PC-9 (cell line): Measurements from ENCODE around the gene MCC. TPM values are rescaled to one million over a fixed set of nuclear protein-coding genes. Genes with fewer than 3 reads are reported as not detected.

Experiments used
- BruUV-seq: library from RNA; stranded (reverse); fragments of 400-500 nt; replicated peaks from 2 replicates; lab custom pipeline; 2021; lab: Mats Ljungman, UMichigan
- CTCF ChIA-PET: fragments of 300-600 bp; sonication (Branson Sonifier 250); formaldehyde crosslinking; loops from one replicate; lab custom pipeline; 2022; ENCODE audit warnings: antibody characterized with exemption; lab: Charles Lee
- POLR2A ChIA-PET: fragments of 300-600 bp; sonication (Branson Sonifier 250); formaldehyde crosslinking; loops from one replicate; lab custom pipeline; 2022; ENCODE audit warnings: antibody characterized with exemption; ENCODE audit not compliant: unreplicated experiment; lab: Charles Lee
- DNase-seq, 2 experiments: peaks; one replicate each; pipeline versions ENCODE4 v3.0.0 to v3.0.0-alpha.2; 2015 to 2022; ENCODE audit warnings: mixed read lengths in 1 of 2
- H2AFZ ChIP-seq: fragments of 200-600 bp; sonication (generic); 2 replicates; pipeline ENCODE4 v1.8.1; 2017; ENCODE audit warnings: antibody characterized with exemption
- H3F3A ChIP-seq: fragments of 200-600 bp; sonication (generic); 2 replicates; pipeline ENCODE4 v1.8.1; 2017; ENCODE audit warnings: antibody characterized with exemption, mild to moderate bottlenecking, low read depth; ENCODE audit not compliant: insufficient read depth
- H3K27ac ChIP-seq: fragments of 200-600 bp; sonication (generic); 2 replicates; pipeline ENCODE4 v1.6.1; 2016; ENCODE audit warnings: mixed run types
- H3K27me3 ChIP-seq: fragments of 200-600 bp; sonication (generic); 2 replicates; pipeline ENCODE4 v1.6.1; 2016; ENCODE audit warnings: low read depth, mixed run types; ENCODE audit not compliant: insufficient read depth
- H3K36me3 ChIP-seq: fragments of 200-600 bp; sonication (generic); 2 replicates; pipeline ENCODE4 v1.6.1; 2016; ENCODE audit warnings: low read depth, mixed run types
- H3K4me1 ChIP-seq: fragments of 200-600 bp; sonication (generic); replicated peaks from 2 replicates; pipeline ENCODE4 v1.6.1; 2016; ENCODE audit warnings: mixed run types; ENCODE audit not compliant: insufficient read depth
- H3K4me2 ChIP-seq: fragments of 200-600 bp; sonication (generic); 2 replicates; pipeline ENCODE4 v1.6.1; 2017; ENCODE audit warnings: mixed run types
- H3K4me3 ChIP-seq: fragments of 200-600 bp; sonication (generic); 2 replicates; pipeline ENCODE4 v1.6.1; 2016; ENCODE audit warnings: mixed run types
- H3K79me2 ChIP-seq: fragments of 200-600 bp; sonication (generic); 2 replicates; pipeline ENCODE4 v1.6.1; 2017; ENCODE audit warnings: low read depth, mixed run types
- H3K9me2 ChIP-seq: fragments of 200-600 bp; sonication (generic); 2 replicates; pipeline ENCODE4 v1.8.1; 2017; ENCODE audit warnings: mild to moderate bottlenecking; ENCODE audit not compliant: insufficient read depth
- H3K9me3 ChIP-seq: fragments of 200-600 bp; sonication (generic); 2 replicates; pipeline ENCODE4 v1.8.1; 2016; ENCODE audit warnings: low read depth; ENCODE audit not compliant: insufficient read depth
- H4K20me1 ChIP-seq: fragments of 200-600 bp; sonication (generic); 2 replicates; pipeline ENCODE4 v1.8.1; 2017; ENCODE audit not compliant: insufficient read depth
- CTCF ChIP-seq: fragments of 200-600 bp; sonication (generic); conservative IDR thresholded peaks from 2 replicates; pipeline ENCODE4 v1.6.1; 2017; ENCODE audit warnings: mixed run types, antibody characterized with exemption, mild to moderate bottlenecking, moderate library complexity
- EZH2 ChIP-seq: fragments of 200-600 bp; sonication (generic); IDR thresholded peaks from 2 replicates; pipeline ENCODE4 v1.8.0; 2017; ENCODE audit warnings: antibody characterized with exemption, low read depth
- intact Hi-C: fragments of 100-400 bp; cut with micrococcal nuclease; formaldehyde crosslinking; loops from one replicate; pipeline ENCODE4 v1.10.0; 2022; ENCODE audit not compliant: unreplicated experiment
- total RNA-seq: library from RNA; stranded (reverse); gene quantifications from 2 replicates; pipeline ENCODE4 v1.2.3, GENCODE V29; 2021

Gene MCC
- total RNA-seq, 1 experiment from 2014 or later = 2.5 TPM

- intact Hi-C loops = no loop called here
- no peak for DNase-seq
- H3K36me3 ChIP-seq = no peaks in the 10 kb centered on the region
- no peaks in the 10 kb centered on the region for H3K9me2 ChIP-seq
- no peaks in the 10 kb centered on the region for H3F3A ChIP-seq
- CTCF ChIA-PET = no interaction called here
- H3K9me3 ChIP-seq = no peaks in the 10 kb centered on the region
- no peaks in the 10 kb centered on the region for H3K4me1 ChIP-seq
- H3K4me2 ChIP-seq = no peak overlapping the region
- H3K27me3 ChIP-seq = no peaks in the 10 kb centered on the region
- no peak for TF ChIP-seq EZH2
- no peak for TF ChIP-seq CTCF
- POLR2A ChIA-PET = no interaction called here
- H3K79me2 ChIP-seq = no peaks in the 10 kb centered on the region
- H4K20me1 ChIP-seq = no peaks in the 10 kb centered on the region
- H2AFZ ChIP-seq = no peak overlapping the region
- no peak overlapping the region for H3K4me3 ChIP-seq
- H3K27ac ChIP-seq = no peak overlapping the region
- BruUV-seq = no TSS peak
Measured at GRCh38 chr5:113387844-113388243, 100.4 kb downstream of the MCC start.

GRCh38 chr5:113384782-113385285 lies 103.4 kb downstream of the MCC start:
- no peak for TF ChIP-seq CTCF
- TF ChIP-seq EZH2 = no peak
- Histone ChIP-seq H2AFZ (no peak overlapping the region), H3K9me3 (no peaks in the 10 kb centered on the region), H3F3A (no peaks in the 10 kb centered on the region), H3K79me2 (no peaks in the 10 kb centered on the region), H3K27me3 (no peaks in the 10 kb centered on the region), H3K27ac (no peak overlapping the region), H3K9me2 (no peaks in the 10 kb centered on the region), H4K20me1 (no peaks in the 10 kb centered on the region), H3K36me3 (no peaks in the 10 kb centered on the region), H3K4me2 (no peak overlapping the region), H3K4me3 (no peak overlapping the region), H3K4me1 (no peaks in the 10 kb centered on the region)
- no TSS peak for BruUV-seq
- DNase-seq = no peak
- intact Hi-C loops = no loop called here
- POLR2A ChIA-PET = no interaction called here
- CTCF ChIA-PET = no interaction called here

- no peak overlapping the region for H3K4me2 ChIP-seq
- POLR2A ChIA-PET = no interaction called here
Measured at GRCh38 chr5:113382731-113383130, 105.5 kb downstream of the MCC start.

More at GRCh38 chr5:113382731-113383130, 105.5 kb downstream of the MCC start:
- Histone ChIP-seq H3K9me3 (no peaks in the 10 kb centered on the region), H3K4me3 (no peak overlapping the region), H2AFZ (no peak overlapping the region), H3K27ac (no peak overlapping the region), H3K79me2 (no peaks in the 10 kb centered on the region), H3F3A (no peaks in the 10 kb centered on the region), H3K36me3 (no peaks in the 10 kb centered on the region), H3K9me2 (no peaks in the 10 kb centered on the region), H4K20me1 (no peaks in the 10 kb centered on the region), H3K27me3 (no peaks in the 10 kb centered on the region), H3K4me1 (no peaks in the 10 kb centered on the region)
- intact Hi-C loops = no loop called here
- no TSS peak for BruUV-seq
- CTCF ChIA-PET = no interaction called here
- TF ChIP-seq EZH2 (no peak), CTCF (no peak)
- DNase-seq = no peak
